Measurements from ENCODE around the gene GRIK4. TPM values are rescaled to one million over a fixed set of nuclear protein-coding genes. Genes with fewer than 3 reads are reported as not detected.

GRIK4 gene
- total RNA-seq, 1 experiment from 2014 or later = not detected

- Histone ChIP-seq H2AFZ (ENCODE audit: low read length) (no peak overlapping the region), H4K20me1 (ENCODE audit: low read length) (no peaks in the 10 kb centered on the region), H3K27ac (ENCODE audit: low read length) (no peak overlapping the region), H3K4me1 (ENCODE audit: insufficient read depth, low read length) (no peaks in the 10 kb centered on the region), H3K27me3 (ENCODE audit: low read length) (peaks cover 69% of the 10 kb centered on the region), H3K36me3 (ENCODE audit: low read depth, low read length) (no peaks in the 10 kb centered on the region), H3K4me3 (ENCODE audit: low read length) (no peak overlapping the region), H3K9me3 (ENCODE audit: low read length) (no peaks in the 10 kb centered on the region), H3F3A (ENCODE audit: low read length, unreplicated experiment) (no peaks in the 10 kb centered on the region), H3K79me2 (ENCODE audit: low read length) (no peaks in the 10 kb centered on the region), H3K9ac (ENCODE audit: low read length) (no peak overlapping the region), H3K9me2 (replicated peaks; ENCODE audit: low read length) (no peaks in the 10 kb centered on the region), H3K4me2 (ENCODE audit: low read length) (no peak overlapping the region)
- intact Hi-C loops (cut with micrococcal nuclease) = no loop called here
- DNase-seq (no peak), ATAC-seq (no peak)
- POLR2A ChIA-PET (ENCODE audit: unreplicated experiment) = no interaction called here
- CTCF ChIA-PET = no interaction called here
- no TSS peak for BruUV-seq (replicated peaks)
- TF ChIP-seq EZH2phosphoT487 (IDR thresholded peaks at IDR 0.05; ENCODE audit: borderline replicate concordance, low read length) (no peak), EZH2 (IDR thresholded peaks at IDR 0.05; ENCODE audit: low read length, unreplicated experiment) (no peak)
- TF ChIP-seq, protein P1, sequence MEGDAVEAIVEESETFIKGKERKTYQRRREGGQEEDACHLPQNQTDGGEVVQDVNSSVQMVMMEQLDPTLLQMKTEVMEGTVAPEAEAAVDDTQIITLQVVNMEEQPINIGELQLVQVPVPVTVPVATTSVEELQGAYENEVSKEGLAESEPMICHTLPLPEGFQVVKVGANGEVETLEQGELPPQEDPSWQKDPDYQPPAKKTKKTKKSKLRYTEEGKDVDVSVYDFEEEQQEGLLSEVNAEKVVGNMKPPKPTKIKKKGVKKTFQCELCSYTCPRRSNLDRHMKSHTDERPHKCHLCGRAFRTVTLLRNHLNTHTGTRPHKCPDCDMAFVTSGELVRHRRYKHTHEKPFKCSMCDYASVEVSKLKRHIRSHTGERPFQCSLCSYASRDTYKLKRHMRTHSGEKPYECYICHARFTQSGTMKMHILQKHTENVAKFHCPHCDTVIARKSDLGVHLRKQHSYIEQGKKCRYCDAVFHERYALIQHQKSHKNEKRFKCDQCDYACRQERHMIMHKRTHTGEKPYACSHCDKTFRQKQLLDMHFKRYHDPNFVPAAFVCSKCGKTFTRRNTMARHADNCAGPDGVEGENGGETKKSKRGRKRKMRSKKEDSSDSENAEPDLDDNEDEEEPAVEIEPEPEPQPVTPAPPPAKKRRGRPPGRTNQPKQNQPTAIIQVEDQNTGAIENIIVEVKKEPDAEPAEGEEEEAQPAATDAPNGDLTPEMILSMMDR (conservative IDR thresholded peaks at IDR 0.05; ENCODE audit: low read depth, low read length) = no peak
Measured at GRCh38 chr11:121006922-121007321, 495.4 kb downstream of the GRIK4 start.

GRCh38 chr11:121008551-121008950 lies 497.0 kb downstream of the GRIK4 start:
- Histone ChIP-seq H3K4me3 (ENCODE audit: low read length) (no peak overlapping the region), H3K9me3 (ENCODE audit: low read length) (no peaks in the 10 kb centered on the region), H3K9ac (ENCODE audit: low read length) (no peak overlapping the region), H3K79me2 (ENCODE audit: low read length) (no peaks in the 10 kb centered on the region), H3K27ac (ENCODE audit: low read length) (no peak overlapping the region), H2AFZ (ENCODE audit: low read length) (no peak overlapping the region), H3F3A (ENCODE audit: low read length, unreplicated experiment) (no peaks in the 10 kb centered on the region), H3K4me1 (ENCODE audit: insufficient read depth, low read length) (no peaks in the 10 kb centered on the region), H4K20me1 (ENCODE audit: low read length) (no peaks in the 10 kb centered on the region), H3K9me2 (replicated peaks; ENCODE audit: low read length) (no peaks in the 10 kb centered on the region), H3K36me3 (ENCODE audit: low read depth, low read length) (no peaks in the 10 kb centered on the region), H3K27me3 (ENCODE audit: low read length) (peaks cover 66% of the 10 kb centered on the region), H3K4me2 (ENCODE audit: low read length) (no peak overlapping the region)
- no TSS peak for BruUV-seq (replicated peaks)
- ChIA-PET CTCF (no interaction called here), POLR2A (ENCODE audit: unreplicated experiment) (no interaction called here)
- no peak for TF ChIP-seq EZH2phosphoT487 (IDR thresholded peaks at IDR 0.05; ENCODE audit: borderline replicate concordance, low read length)
- TF ChIP-seq, protein P1 (conservative IDR thresholded peaks at IDR 0.05; ENCODE audit: low read depth, low read length) = no peak
- no peak for DNase-seq
- intact Hi-C loops (cut with micrococcal nuclease) = no loop called here
- no peak for ATAC-seq

DNA sequence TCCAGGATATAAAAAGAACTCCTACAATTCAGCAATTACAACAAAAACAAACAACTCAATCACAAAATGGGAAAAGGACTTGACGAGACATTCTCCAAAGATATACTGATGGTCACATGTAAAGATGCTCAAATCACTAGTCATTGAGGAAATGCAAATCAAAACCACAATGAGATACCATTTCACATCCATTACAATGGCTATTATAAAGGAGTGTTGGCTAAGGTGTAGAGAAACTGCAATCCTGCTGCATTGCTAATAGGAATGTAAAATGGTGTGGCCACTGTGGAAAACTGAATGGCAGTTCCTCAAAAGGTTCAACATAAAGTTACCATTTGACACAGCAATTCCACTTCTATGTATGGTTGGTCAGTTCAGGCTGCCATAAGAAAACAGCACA lies 500.5 kb downstream of the GRIK4 start:
- no peaks in the 10 kb centered on the region for H3F3A ChIP-seq (ENCODE audit: low read length, unreplicated experiment)
- no peak overlapping the region for H3K4me3 ChIP-seq (ENCODE audit: low read length)
- ChIA-PET POLR2A (ENCODE audit: unreplicated experiment) (no interaction called here), CTCF (no interaction called here)
- no peaks in the 10 kb centered on the region for H3K9me3 ChIP-seq (ENCODE audit: low read length)
- no TSS peak for BruUV-seq (replicated peaks)
- H3K36me3 ChIP-seq (ENCODE audit: low read depth, low read length) = no peaks in the 10 kb centered on the region
- H3K79me2 ChIP-seq (ENCODE audit: low read length) = no peaks in the 10 kb centered on the region
- no peaks in the 10 kb centered on the region for H3K9me2 ChIP-seq (replicated peaks; ENCODE audit: low read length)
- H3K4me1 ChIP-seq (ENCODE audit: insufficient read depth, low read length) = no peaks in the 10 kb centered on the region
- H3K4me2 ChIP-seq (ENCODE audit: low read length) = no peak overlapping the region
- peaks cover 44% of the 10 kb centered on the region for H3K27me3 ChIP-seq (ENCODE audit: low read length)
- intact Hi-C loops (cut with micrococcal nuclease) = no loop called here
- no peak overlapping the region for H2AFZ ChIP-seq (ENCODE audit: low read length)
- H3K9ac ChIP-seq (ENCODE audit: low read length) = no peak overlapping the region
- H3K27ac ChIP-seq (ENCODE audit: low read length) = no peak overlapping the region
- no peak for ATAC-seq
- no peak for TF ChIP-seq EZH2 (IDR thresholded peaks at IDR 0.05; ENCODE audit: low read length, unreplicated experiment)
- TF ChIP-seq, protein P1 (conservative IDR thresholded peaks at IDR 0.05; ENCODE audit: low read depth, low read length) = no peak
- TF ChIP-seq EZH2phosphoT487 (IDR thresholded peaks at IDR 0.05; ENCODE audit: borderline replicate concordance, low read length) = no peak
- no peaks in the 10 kb centered on the region for H4K20me1 ChIP-seq (ENCODE audit: low read length)
- no peak for DNase-seq

Data from PC-3 (cell line).